ENCODE results near the gene SORCS1. TPM values are rescaled to one million over a fixed set of nuclear protein-coding genes. Genes with fewer than 3 reads are reported as not detected.

Gene SORCS1
- total RNA-seq, 1 donor from 2014 or later: 1.1 TPM

- Histone ChIP-seq H2AFZ (ENCODE audit: low read depth, low read length) (no peak overlapping the region), H4K20me1 (ENCODE audit: insufficient read depth, low read length) (no peaks in the 10 kb centered on the region), H3K79me2 (ENCODE audit: insufficient read depth, low read length) (no peaks in the 10 kb centered on the region), H3K4me1 (ENCODE audit: insufficient read depth, low read length) (no peaks in the 10 kb centered on the region), H3K27me3 (ENCODE audit: insufficient read depth, low read length) (no peaks in the 10 kb centered on the region), H3K4me2 (ENCODE audit: low read length) (no peak overlapping the region), H3K27ac (ENCODE audit: low read depth, low read length) (no peak overlapping the region), H3K9ac (ENCODE audit: low read length) (no peak overlapping the region), H3K9me3 (ENCODE audit: insufficient read depth, low read depth, low read length) (no peaks in the 10 kb centered on the region), H3K36me3 (ENCODE audit: insufficient read depth, low read length) (no peaks in the 10 kb centered on the region), H3K4me3 (ENCODE audit: insufficient read depth, low read depth, low read length) (no peak overlapping the region)
- no peaks in the 10 kb centered on the region for H3K9me3 Mint-ChIP-seq (ENCODE audit: unreplicated experiment)
- H3K27ac Mint-ChIP-seq (ENCODE audit: unreplicated experiment): no peak overlapping the region
- no peak for FAIRE-seq
- no peak for DNase-seq (ENCODE audit: low read depth)
- H3K4me1 Mint-ChIP-seq (ENCODE audit: low read depth, unreplicated experiment): no peaks in the 10 kb centered on the region
- TF ChIP-seq EZH2 (IDR thresholded peaks at IDR 0.05; ENCODE audit: insufficient read depth, low read length): no peak
- TF ChIP-seq, protein P1, sequence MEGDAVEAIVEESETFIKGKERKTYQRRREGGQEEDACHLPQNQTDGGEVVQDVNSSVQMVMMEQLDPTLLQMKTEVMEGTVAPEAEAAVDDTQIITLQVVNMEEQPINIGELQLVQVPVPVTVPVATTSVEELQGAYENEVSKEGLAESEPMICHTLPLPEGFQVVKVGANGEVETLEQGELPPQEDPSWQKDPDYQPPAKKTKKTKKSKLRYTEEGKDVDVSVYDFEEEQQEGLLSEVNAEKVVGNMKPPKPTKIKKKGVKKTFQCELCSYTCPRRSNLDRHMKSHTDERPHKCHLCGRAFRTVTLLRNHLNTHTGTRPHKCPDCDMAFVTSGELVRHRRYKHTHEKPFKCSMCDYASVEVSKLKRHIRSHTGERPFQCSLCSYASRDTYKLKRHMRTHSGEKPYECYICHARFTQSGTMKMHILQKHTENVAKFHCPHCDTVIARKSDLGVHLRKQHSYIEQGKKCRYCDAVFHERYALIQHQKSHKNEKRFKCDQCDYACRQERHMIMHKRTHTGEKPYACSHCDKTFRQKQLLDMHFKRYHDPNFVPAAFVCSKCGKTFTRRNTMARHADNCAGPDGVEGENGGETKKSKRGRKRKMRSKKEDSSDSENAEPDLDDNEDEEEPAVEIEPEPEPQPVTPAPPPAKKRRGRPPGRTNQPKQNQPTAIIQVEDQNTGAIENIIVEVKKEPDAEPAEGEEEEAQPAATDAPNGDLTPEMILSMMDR (IDR thresholded peaks at IDR 0.05; ENCODE audit: insufficient read depth, low read depth, low read length): no peak
- peaks cover 2% of the 10 kb centered on the region for H3K27me3 Mint-ChIP-seq (ENCODE audit: low read depth, unreplicated experiment)
- H3K36me3 Mint-ChIP-seq (ENCODE audit: low read depth, unreplicated experiment): no peaks in the 10 kb centered on the region
- H3K4me3 Mint-ChIP-seq (ENCODE audit: unreplicated experiment): no peak overlapping the region
Measured at GRCh38 chr10:107122703-107123102, 41.8 kb downstream of the SORCS1 start.

- H3K4me1 Mint-ChIP-seq (ENCODE audit: low read depth, unreplicated experiment): no peaks in the 10 kb centered on the region
- FAIRE-seq (no peak), DNase-seq (ENCODE audit: low read depth) (no peak)
- Histone ChIP-seq H3K4me3 (ENCODE audit: insufficient read depth, low read depth, low read length) (no peak overlapping the region), H3K79me2 (ENCODE audit: insufficient read depth, low read length) (no peaks in the 10 kb centered on the region), H3K4me2 (ENCODE audit: low read length) (no peak overlapping the region), H4K20me1 (ENCODE audit: insufficient read depth, low read length) (no peaks in the 10 kb centered on the region), H3K36me3 (ENCODE audit: insufficient read depth, low read length) (no peaks in the 10 kb centered on the region), H3K27ac (ENCODE audit: low read depth, low read length) (no peak overlapping the region), H3K9ac (ENCODE audit: low read length) (no peak overlapping the region), H2AFZ (ENCODE audit: low read depth, low read length) (no peak overlapping the region), H3K27me3 (ENCODE audit: insufficient read depth, low read length) (no peaks in the 10 kb centered on the region), H3K9me3 (ENCODE audit: insufficient read depth, low read depth, low read length) (no peaks in the 10 kb centered on the region), H3K4me1 (ENCODE audit: insufficient read depth, low read length) (no peaks in the 10 kb centered on the region)
- H3K4me3 Mint-ChIP-seq (ENCODE audit: unreplicated experiment): no peak overlapping the region
- H3K36me3 Mint-ChIP-seq (ENCODE audit: low read depth, unreplicated experiment): no peaks in the 10 kb centered on the region
- TF ChIP-seq, protein P1 (IDR thresholded peaks at IDR 0.05; ENCODE audit: insufficient read depth, low read depth, low read length): no peak
- TF ChIP-seq EZH2 (IDR thresholded peaks at IDR 0.05; ENCODE audit: insufficient read depth, low read length): no peak
- H3K9me3 Mint-ChIP-seq (ENCODE audit: unreplicated experiment): no peaks in the 10 kb centered on the region
- H3K27ac Mint-ChIP-seq (ENCODE audit: unreplicated experiment): no peak overlapping the region
- no peaks in the 10 kb centered on the region for H3K27me3 Mint-ChIP-seq (ENCODE audit: low read depth, unreplicated experiment)
Measured at GRCh38 chr10:107118866-107119265, 45.6 kb downstream of the SORCS1 start.

GRCh38 chr10:107104026-107104652 is 60.4 kb downstream of the SORCS1 start:
- Histone ChIP-seq H3K79me2 (ENCODE audit: insufficient read depth, low read length) (no peaks in the 10 kb centered on the region), H3K27me3 (ENCODE audit: insufficient read depth, low read length) (no peaks in the 10 kb centered on the region), H3K4me2 (ENCODE audit: low read length) (no peak overlapping the region), H3K27ac (ENCODE audit: low read depth, low read length) (no peak overlapping the region), H2AFZ (ENCODE audit: low read depth, low read length) (no peak overlapping the region), H3K9me3 (ENCODE audit: insufficient read depth, low read depth, low read length) (no peaks in the 10 kb centered on the region), H4K20me1 (ENCODE audit: insufficient read depth, low read length) (no peaks in the 10 kb centered on the region), H3K36me3 (ENCODE audit: insufficient read depth, low read length) (no peaks in the 10 kb centered on the region), H3K9ac (ENCODE audit: low read length) (no peak overlapping the region), H3K4me3 (ENCODE audit: insufficient read depth, low read depth, low read length) (no peak overlapping the region), H3K4me1 (ENCODE audit: insufficient read depth, low read length) (no peaks in the 10 kb centered on the region)
- Mint-ChIP-seq H3K27ac (ENCODE audit: unreplicated experiment) (no peak overlapping the region), H3K27me3 (ENCODE audit: low read depth, unreplicated experiment) (no peaks in the 10 kb centered on the region), H3K9me3 (ENCODE audit: unreplicated experiment) (peaks cover 3% of the 10 kb centered on the region), H3K36me3 (ENCODE audit: low read depth, unreplicated experiment) (no peaks in the 10 kb centered on the region), H3K4me1 (ENCODE audit: low read depth, unreplicated experiment) (peaks cover 4% of the 10 kb centered on the region), H3K4me3 (ENCODE audit: unreplicated experiment) (no peak overlapping the region)
- DNase-seq (ENCODE audit: low read depth): no peak
- FAIRE-seq: no peak
- no peak for TF ChIP-seq EZH2 (IDR thresholded peaks at IDR 0.05; ENCODE audit: insufficient read depth, low read length)
- TF ChIP-seq, protein P1 (IDR thresholded peaks at IDR 0.05; ENCODE audit: insufficient read depth, low read depth, low read length): no peak
